HL-60 (cell line): ENCODE data around the gene RPL6.

Source experiments
- DNase-seq, 2 experiments: peaks; one replicate each; pipeline ENCODE4 v3.0.0-alpha.2; 2010 to 2020; ENCODE audit warnings: low read depth in 1 of 2, low spot score in 1 of 2
- H3K27ac ChIP-seq: fragments of 250-450 bp; sonication (Bioruptor Pico); replicated peaks from 2 replicates; pipeline ENCODE4 v1.5.1; 2020; ENCODE audit warnings: mild to moderate bottlenecking, moderate library complexity
- H3K27me3 ChIP-seq: fragments of 250-450 bp; sonication (Bioruptor Pico); 2 replicates; pipeline ENCODE4 v1.5.1; 2021; ENCODE audit warnings: mild to moderate bottlenecking, moderate library complexity; ENCODE audit not compliant: insufficient read depth, poor library complexity, severe bottlenecking
- H3K4me3 ChIP-seq: replicated peaks from 2 replicates; pipeline ENCODE4 v1.5.1; 2011; ENCODE audit warnings: mild to moderate bottlenecking, control low read depth, low read length; ENCODE audit not compliant: insufficient read depth
- GABPA ChIP-seq: IDR thresholded peaks from 2 replicates; pipeline ENCODE4 v1.6.1; 2012; ENCODE audit warnings: low read depth
- POLR2AphosphoS5 ChIP-seq: IDR thresholded peaks from 2 replicates; pipeline ENCODE4 v1.6.1; 2012; ENCODE audit warnings: low read depth
- REST ChIP-seq: IDR thresholded peaks from 2 replicates; pipeline ENCODE4 v1.6.1; 2012; ENCODE audit warnings: low read depth; ENCODE audit not compliant: insufficient replicate concordance
- SPI1 ChIP-seq: IDR thresholded peaks from 2 replicates; pipeline ENCODE4 v1.6.1; 2012; ENCODE audit warnings: low read depth, mild to moderate bottlenecking, borderline replicate concordance
- TF ChIP-seq, protein P1 (sequence below): IDR thresholded peaks from one replicate; pipeline ENCODE4 v1.5.1; 2011; ENCODE audit warnings: low read length, control low read depth, inconsistent platforms; ENCODE audit not compliant: insufficient read depth

The RPL6 gene

GRCh38 chr12:112374166-112374740 is 35.2 kb downstream of the RPL6 start:
- DNase-seq, result no peak
- TF ChIP-seq POLR2AphosphoS5, result no peak
- no peak for TF ChIP-seq GABPA
- Histone ChIP-seq H3K4me3 (no peak overlapping the region), H3K27ac (no peak overlapping the region), H3K27me3 (no peaks in the 10 kb centered on the region)

GRCh38 chr12:112370868-112371510 is 38.4 kb downstream of the RPL6 start:
- no peak for DNase-seq
- H3K4me3 ChIP-seq, result no peak overlapping the region
- TF ChIP-seq, protein P1, sequence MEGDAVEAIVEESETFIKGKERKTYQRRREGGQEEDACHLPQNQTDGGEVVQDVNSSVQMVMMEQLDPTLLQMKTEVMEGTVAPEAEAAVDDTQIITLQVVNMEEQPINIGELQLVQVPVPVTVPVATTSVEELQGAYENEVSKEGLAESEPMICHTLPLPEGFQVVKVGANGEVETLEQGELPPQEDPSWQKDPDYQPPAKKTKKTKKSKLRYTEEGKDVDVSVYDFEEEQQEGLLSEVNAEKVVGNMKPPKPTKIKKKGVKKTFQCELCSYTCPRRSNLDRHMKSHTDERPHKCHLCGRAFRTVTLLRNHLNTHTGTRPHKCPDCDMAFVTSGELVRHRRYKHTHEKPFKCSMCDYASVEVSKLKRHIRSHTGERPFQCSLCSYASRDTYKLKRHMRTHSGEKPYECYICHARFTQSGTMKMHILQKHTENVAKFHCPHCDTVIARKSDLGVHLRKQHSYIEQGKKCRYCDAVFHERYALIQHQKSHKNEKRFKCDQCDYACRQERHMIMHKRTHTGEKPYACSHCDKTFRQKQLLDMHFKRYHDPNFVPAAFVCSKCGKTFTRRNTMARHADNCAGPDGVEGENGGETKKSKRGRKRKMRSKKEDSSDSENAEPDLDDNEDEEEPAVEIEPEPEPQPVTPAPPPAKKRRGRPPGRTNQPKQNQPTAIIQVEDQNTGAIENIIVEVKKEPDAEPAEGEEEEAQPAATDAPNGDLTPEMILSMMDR, result no peak
- TF ChIP-seq REST (no peak), SPI1 (no peak)
- no peak overlapping the region for H3K27ac ChIP-seq
- no peaks in the 10 kb centered on the region for H3K27me3 ChIP-seq

DNA sequence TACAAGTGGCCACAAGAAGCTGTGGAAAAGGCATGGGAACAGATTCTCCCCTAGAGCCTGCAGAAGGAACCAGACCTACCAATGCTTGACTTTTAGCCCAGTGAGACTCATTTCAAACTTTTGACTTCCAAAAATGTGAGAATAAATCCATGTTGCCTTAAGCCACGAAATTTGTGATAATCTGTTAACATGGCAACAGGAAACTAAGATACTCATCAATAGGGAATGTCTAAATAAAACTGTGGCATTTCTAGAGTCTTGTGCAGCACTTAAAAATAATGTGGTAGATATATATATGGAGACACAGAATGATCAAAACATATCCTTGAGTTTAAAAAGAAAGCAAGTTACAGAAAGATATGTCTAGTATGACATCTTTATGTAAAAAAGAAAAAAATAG is 39.2 kb downstream of the RPL6 start:
- Histone ChIP-seq H3K4me3 (no peak overlapping the region), H3K27ac (no peak overlapping the region), H3K27me3 (no peaks in the 10 kb centered on the region)
- TF ChIP-seq, protein P1, result no peak
- TF ChIP-seq SPI1, result no peak
- no peak for TF ChIP-seq GABPA
- TF ChIP-seq REST, result no peak
- TF ChIP-seq POLR2AphosphoS5, result no peak
- DNase-seq, result no peak

DNA sequence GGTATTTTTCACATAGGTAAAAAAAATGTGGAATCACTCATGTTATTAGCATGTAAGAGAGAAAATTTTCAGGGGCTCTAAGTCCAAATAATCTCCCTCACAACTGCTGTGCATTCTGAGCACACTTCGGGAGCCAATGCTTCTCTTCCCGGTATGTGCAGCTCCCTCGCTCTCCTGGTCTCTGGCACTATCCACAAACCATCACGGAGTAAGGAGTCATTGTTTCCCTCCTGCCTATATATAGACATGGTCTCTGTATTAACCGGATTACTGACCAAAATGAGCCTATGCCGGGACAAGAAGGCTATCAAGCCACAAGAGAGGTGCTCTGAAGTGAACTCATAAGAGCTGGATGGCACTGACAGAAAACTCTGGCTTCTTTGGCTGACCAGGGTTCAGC is 40.5 kb downstream of the RPL6 start:
- DNase-seq, result no peak
- no peak for TF ChIP-seq GABPA
- TF ChIP-seq REST, result no peak
- TF ChIP-seq POLR2AphosphoS5, result no peak
- no peak for TF ChIP-seq SPI1
- TF ChIP-seq, protein P1, result no peak
- Histone ChIP-seq H3K27ac (no peak overlapping the region), H3K27me3 (no peaks in the 10 kb centered on the region), H3K4me3 (no peak overlapping the region)
